ENCODE measurements around the gene PXDN.

DNA sequence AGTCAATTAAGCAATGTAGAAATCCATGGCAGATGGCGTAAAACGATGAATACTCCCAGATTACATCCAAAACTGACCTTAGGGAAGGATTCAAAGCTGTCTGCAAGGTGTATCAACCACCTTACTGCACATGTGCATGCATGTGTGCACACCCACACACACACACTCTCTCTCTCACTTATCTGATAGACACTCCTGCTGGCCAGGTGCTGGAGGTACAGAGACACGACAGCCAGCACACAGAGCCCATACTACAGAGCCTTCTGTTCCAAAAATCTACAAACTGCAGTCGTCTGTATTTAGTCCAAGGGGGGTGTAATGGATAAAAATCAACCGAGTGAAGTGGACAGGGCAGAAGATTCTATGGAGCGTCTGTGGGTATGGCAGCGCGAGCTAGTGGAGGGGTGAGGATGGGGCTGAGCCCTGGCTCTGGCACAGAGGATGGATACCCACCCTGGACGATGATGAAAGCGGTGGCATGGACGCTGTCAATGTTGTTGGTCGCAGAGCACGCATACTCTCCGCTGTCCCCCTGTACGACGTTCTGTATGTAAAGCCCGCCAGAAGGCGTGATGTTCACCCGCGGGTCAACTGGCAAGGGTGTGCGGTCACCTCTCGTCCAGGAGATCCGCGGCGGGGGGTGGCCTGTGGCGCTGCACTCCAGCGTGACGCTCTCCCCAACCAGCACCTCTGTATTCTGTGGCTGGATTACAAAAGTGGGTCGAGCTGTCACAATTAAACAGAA is 78.4 kb downstream of the PXDN start:
- TF ChIP-seq, protein P1, sequence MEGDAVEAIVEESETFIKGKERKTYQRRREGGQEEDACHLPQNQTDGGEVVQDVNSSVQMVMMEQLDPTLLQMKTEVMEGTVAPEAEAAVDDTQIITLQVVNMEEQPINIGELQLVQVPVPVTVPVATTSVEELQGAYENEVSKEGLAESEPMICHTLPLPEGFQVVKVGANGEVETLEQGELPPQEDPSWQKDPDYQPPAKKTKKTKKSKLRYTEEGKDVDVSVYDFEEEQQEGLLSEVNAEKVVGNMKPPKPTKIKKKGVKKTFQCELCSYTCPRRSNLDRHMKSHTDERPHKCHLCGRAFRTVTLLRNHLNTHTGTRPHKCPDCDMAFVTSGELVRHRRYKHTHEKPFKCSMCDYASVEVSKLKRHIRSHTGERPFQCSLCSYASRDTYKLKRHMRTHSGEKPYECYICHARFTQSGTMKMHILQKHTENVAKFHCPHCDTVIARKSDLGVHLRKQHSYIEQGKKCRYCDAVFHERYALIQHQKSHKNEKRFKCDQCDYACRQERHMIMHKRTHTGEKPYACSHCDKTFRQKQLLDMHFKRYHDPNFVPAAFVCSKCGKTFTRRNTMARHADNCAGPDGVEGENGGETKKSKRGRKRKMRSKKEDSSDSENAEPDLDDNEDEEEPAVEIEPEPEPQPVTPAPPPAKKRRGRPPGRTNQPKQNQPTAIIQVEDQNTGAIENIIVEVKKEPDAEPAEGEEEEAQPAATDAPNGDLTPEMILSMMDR (IDR thresholded peaks at IDR 0.05; ENCODE audit: low read depth, low read length, poor library complexity, severe bottlenecking) = no peak
- no peak for TF ChIP-seq EZH2phosphoT487 (IDR thresholded peaks at IDR 0.05; ENCODE audit: borderline replicate concordance, low read length)

Data from DOHH2 (cell line).